ENCODE results near the gene CUZD1. TPM values are rescaled to one million over a fixed set of nuclear protein-coding genes. Genes with fewer than 3 reads are reported as not detected.

Gene CUZD1
- total and polyA plus RNA-seq, 9 of the 15 experiments (the other 6 are each of a cell fraction or from before 2014, with no cell fraction given) = 0.51 to 1.7 (median 1.1) TPM

DNA sequence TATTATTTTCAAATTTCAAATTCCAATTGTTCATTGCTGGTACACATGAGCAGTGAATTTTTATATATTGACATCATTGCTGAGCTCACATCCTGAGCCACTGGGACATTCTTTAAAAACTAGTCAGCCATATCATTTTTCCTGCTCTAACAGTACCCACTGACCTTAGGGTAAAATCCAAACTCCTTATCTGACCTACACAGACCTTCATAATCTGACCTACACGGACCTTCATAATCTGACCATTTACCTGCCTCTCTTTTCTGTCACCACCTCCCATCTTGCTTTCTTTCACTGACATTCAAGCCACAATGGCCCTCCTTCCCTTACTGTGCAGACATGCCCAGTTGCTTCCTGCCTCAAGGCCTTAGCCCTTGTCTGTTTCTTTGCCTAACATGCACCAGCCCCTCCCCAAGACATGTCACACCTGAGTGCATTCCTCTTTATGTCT, 16.1 kb upstream of the CUZD1 start (continued):
- TF ChIP-seq ZNF398 (CRISPR knock-in tag; IDR thresholded peaks at IDR 0.05) = no peak
- TF ChIP-seq, protein P1, sequence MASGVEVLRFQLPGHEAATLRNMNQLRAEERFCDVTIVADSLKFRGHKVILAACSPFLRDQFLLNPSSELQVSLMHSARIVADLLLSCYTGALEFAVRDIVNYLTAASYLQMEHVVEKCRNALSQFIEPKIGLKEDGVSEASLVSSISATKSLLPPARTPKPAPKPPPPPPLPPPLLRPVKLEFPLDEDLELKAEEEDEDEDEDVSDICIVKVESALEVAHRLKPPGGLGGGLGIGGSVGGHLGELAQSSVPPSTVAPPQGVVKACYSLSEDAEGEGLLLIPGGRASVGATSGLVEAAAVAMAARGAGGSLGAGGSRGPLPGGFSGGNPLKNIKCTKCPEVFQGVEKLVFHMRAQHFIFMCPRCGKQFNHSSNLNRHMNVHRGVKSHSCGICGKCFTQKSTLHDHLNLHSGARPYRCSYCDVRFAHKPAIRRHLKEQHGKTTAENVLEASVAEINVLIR (CRISPR knock-in tag; IDR thresholded peaks at IDR 0.05) = no peak
- no peak for TF ChIP-seq FOS (IDR thresholded peaks at IDR 0.05; ENCODE audit: extremely low read depth, insufficient read length)
- TF ChIP-seq JUND (IDR thresholded peaks at IDR 0.05; ENCODE audit: borderline replicate concordance, low read depth, low read length) = no peak
- peak; percentile 40; the same call in 1 of the 3 replicates for TF ChIP-seq JUND (tag; IDR thresholded peaks at IDR 0.05; ENCODE audit: borderline replicate concordance, low read depth, low read length)
- no peak for TF ChIP-seq ZNF197 (CRISPR knock-in tag; IDR thresholded peaks at IDR 0.05; ENCODE audit: low read depth)
- peak; percentile 73 for TF ChIP-seq CBFA2T2 (conservative IDR thresholded peaks at IDR 0.05)
- TF ChIP-seq CHD4 (IDR thresholded peaks at IDR 0.05; ENCODE audit: insufficient read depth, insufficient replicate concordance, low read depth, low read length, poor library complexity, severe bottlenecking) = no peak
- TF ChIP-seq GTF2F1 (IDR thresholded peaks at IDR 0.05; ENCODE audit: low read depth, low read length) = no peak
- no peak for TF ChIP-seq SREBF1 (IDR thresholded peaks at IDR 0.05; ENCODE audit: borderline replicate concordance, low read depth, low read length)
- no peak for TF ChIP-seq BDP1 (IDR thresholded peaks at IDR 0.05; ENCODE audit: insufficient read depth, insufficient read length)
- no peak for TF ChIP-seq ZNF589 (CRISPR knock-in tag; IDR thresholded peaks at IDR 0.05; ENCODE audit: low read depth)
- 0 out of 2 replicates have a peak, but pooled peaks have one; percentile 54 for TF ChIP-seq KLF16 (IDR thresholded peaks at IDR 0.05)
- TF ChIP-seq MTA2 (IDR thresholded peaks at IDR 0.05; ENCODE audit: low read depth) = peak; percentile 68; the same call in 1 of the 2 replicates
- no peak for TF ChIP-seq PCBP1 (IDR thresholded peaks at IDR 0.05; ENCODE audit: low read depth, low read length, poor library complexity, severe bottlenecking)
- TF ChIP-seq HEY1 (CRISPR knock-in tag; IDR thresholded peaks at IDR 0.05; ENCODE audit: borderline replicate concordance) = no peak
- no peak for TF ChIP-seq POLR2AphosphoS5 (IDR thresholded peaks at IDR 0.05; ENCODE audit: control insufficient read depth, insufficient read depth, low read depth, low read length)
- TF ChIP-seq, protein P2, sequence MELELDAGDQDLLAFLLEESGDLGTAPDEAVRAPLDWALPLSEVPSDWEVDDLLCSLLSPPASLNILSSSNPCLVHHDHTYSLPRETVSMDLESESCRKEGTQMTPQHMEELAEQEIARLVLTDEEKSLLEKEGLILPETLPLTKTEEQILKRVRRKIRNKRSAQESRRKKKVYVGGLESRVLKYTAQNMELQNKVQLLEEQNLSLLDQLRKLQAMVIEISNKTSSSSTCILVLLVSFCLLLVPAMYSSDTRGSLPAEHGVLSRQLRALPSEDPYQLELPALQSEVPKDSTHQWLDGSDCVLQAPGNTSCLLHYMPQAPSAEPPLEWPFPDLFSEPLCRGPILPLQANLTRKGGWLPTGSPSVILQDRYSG (tag; conservative IDR thresholded peaks at IDR 0.05; ENCODE audit: low read depth) = no peak
- TF ChIP-seq ADNP (tag; IDR thresholded peaks at IDR 0.05) = no peak
- TF ChIP-seq GABPB2 (CRISPR knock-in tag; conservative IDR thresholded peaks at IDR 0.05) = no peak
- TF ChIP-seq ESRRB (CRISPR knock-in tag; IDR thresholded peaks at IDR 0.05; ENCODE audit: borderline replicate concordance) = no peak
- TF ChIP-seq GABPA (tag; conservative IDR thresholded peaks at IDR 0.05; ENCODE audit: low read depth) = no peak
- TF ChIP-seq CHD2 (IDR thresholded peaks at IDR 0.05; ENCODE audit: low read depth, low read length) = no peak
- no peak for TF ChIP-seq SRSF7 (optimal IDR thresholded peaks at IDR 0.05; ENCODE audit: low read depth, low read length)
- TF ChIP-seq RAD21 (CRISPR knock-in tag; conservative IDR thresholded peaks at IDR 0.05 in 1 of 2, IDR thresholded peaks at IDR 0.05 in 1 of 2) = no peak
- TF ChIP-seq ZNF324 (CRISPR knock-in tag; IDR thresholded peaks at IDR 0.05) = no peak
- TF ChIP-seq MAFF (IDR thresholded peaks at IDR 0.05; ENCODE audit: low read length) = no peak
